SJCRH30 (cell line): Measurements from ENCODE around the gene PPP1R26. TPM values are rescaled to one million over a fixed set of nuclear protein-coding genes. Genes with fewer than 3 reads are reported as not detected.

Experiments used
- DNase-seq, 2 experiments: peaks; one replicate each; pipeline ENCODE4 v3.0.0-alpha.2; 2015 to 2020
- H3K27ac ChIP-seq: fragments of 250-450 bp; sonication (Bioruptor Pico); 2 replicates; pipeline ENCODE4 v1.5.1; 2020; ENCODE audit warnings: mild to moderate bottlenecking, moderate library complexity
- H3K27me3 ChIP-seq: fragments of 250-450 bp; sonication (Bioruptor Pico); 2 replicates; pipeline ENCODE4 v1.5.1; 2020; ENCODE audit warnings: mild to moderate bottlenecking, moderate library complexity
- H3K36me3 ChIP-seq: fragments of 250-450 bp; sonication (Bioruptor Pico); 2 replicates; pipeline ENCODE4 v1.5.1; 2020; ENCODE audit warnings: mild to moderate bottlenecking, moderate library complexity
- H3K4me1 ChIP-seq: fragments of 250-450 bp; sonication (Bioruptor Pico); 2 replicates; pipeline ENCODE4 v1.5.1; 2020; ENCODE audit warnings: mild to moderate bottlenecking, moderate library complexity
- H3K4me3 ChIP-seq: fragments of 250-450 bp; sonication (Bioruptor Pico); 2 replicates; pipeline ENCODE4 v1.5.1; 2020; ENCODE audit warnings: mild to moderate bottlenecking, moderate library complexity
- H3K9me3 ChIP-seq: fragments of 250-450 bp; sonication (Bioruptor Pico); replicated peaks from 2 replicates; pipeline ENCODE4 v1.5.1; 2020; ENCODE audit warnings: mild to moderate bottlenecking, moderate library complexity
- total RNA-seq: library from RNA; depleted of rRNA; stranded (reverse); fragments of >200 nt; shearing (Covaris generic); gene quantifications from 2 replicates; pipeline ENCODE4 v1.2.3, GENCODE V29; 2014

PPP1R26 gene
- total RNA-seq, 1 experiment from 2014 or later, result 7.6 TPM

DNA sequence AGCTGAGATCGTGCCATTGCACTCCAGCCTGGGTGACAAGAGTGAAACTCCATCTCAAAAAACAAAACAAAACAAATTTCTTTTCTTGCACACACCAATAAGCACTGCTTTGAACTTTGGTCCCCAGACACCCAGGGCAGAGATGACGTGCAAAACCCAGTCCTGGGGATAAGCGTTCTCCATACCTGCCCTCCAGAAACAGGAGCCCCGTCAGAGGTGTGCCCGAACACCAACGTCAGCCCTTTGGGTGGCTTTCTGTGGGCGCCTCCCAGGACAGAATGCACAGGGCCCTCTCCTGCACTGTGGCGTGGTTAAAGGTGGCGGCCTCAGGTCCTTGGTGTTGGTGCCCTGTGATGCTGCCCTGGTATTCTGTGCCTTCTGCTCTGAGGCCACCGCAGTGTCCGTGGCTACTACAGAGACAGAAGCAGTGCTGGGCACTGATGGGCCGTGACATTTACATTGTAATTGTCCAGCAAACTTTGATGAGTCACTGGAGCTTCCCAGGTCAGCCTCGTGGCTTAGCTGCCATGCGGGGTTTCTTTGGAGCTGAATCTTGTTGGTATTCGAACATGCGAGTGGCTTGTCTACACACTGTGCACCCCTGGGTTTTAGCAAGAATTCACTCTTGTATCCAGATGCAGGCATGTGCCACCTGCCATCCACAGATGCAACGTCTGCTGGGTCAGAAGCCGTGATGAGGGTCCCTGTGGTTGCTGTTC, 9.8 kb downstream of the PPP1R26 start:
- Histone ChIP-seq H3K27me3 (peaks cover 14% of the 10 kb centered on the region), H3K4me1 (peaks cover 3% of the 10 kb centered on the region; the same call in 1 of the 2 replicates), H3K4me3 (no peak overlapping the region), H3K27ac (no peak overlapping the region), H3K9me3 (no peaks in the 10 kb centered on the region), H3K36me3 (no peaks in the 10 kb centered on the region)
- no peak for DNase-seq

DNA sequence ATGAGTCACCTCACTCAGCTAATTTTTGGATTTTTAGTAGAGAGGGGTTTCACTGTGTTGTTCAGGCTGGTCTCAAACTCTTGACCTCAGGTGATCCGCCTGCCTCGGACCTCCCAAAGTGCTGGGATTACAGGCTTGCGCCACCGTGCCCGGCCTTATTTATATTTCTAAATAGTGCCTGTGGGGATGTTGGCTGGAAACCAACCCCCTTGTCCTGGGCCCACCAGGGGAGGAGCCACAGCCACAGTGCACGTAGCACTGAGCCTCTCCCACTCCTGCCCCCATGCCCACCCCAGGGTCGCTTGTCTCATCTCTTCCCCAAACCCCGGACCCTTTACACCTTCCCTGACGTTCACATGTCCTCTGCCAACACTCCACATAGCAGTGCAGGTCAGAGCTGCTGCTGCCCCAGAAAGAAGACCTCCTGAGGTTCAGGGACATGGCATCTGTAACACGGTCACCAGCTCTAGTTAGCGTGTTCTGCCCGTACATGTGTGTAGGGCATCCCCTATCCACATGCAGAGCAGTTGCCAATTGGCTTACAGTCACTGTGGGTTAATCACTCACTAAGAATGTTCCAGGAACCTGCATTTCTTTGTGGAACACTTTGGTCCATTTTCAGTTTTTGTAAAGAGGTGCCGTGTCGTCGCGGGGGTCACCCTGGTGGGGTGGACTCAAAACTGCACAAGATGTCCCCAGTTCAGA, 10.7 kb downstream of the PPP1R26 start:
- no peak overlapping the region for H3K4me3 ChIP-seq
- H3K27me3 ChIP-seq, result peaks cover 19% of the 10 kb centered on the region
- DNase-seq, result no peak
- no peaks in the 10 kb centered on the region for H3K36me3 ChIP-seq
- peaks cover 3% of the 10 kb centered on the region; the same call in 1 of the 2 replicates for H3K4me1 ChIP-seq
- H3K27ac ChIP-seq, result no peak overlapping the region
- H3K9me3 ChIP-seq, result no peaks in the 10 kb centered on the region

DNA sequence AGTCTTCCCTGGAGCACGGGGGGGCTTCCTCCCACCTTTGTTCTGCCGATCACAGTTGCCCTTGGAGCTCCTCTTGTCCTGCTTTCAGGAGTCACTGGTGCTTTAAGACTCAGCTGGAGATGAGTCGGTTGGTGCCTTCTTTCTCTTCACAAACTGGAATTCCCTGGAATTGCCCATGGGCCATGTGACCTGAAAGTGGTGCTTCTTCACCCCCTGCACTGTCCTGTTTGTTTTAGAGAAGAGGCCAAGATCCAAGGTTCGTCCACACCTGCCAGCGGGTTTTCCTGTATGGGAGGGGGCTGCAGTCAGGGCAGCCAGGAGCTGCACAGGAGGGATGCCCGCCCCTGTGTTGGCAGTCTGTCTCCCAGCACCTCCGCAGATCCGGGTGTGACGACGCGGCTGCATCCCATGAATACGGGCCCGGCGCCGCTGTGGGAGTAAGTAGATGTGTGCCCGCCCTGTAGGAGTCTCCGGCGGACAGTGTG, 11.4 kb downstream of the PPP1R26 start:
- Histone ChIP-seq H3K4me1 (peaks cover 3% of the 10 kb centered on the region; the same call in 1 of the 2 replicates), H3K9me3 (no peaks in the 10 kb centered on the region), H3K27ac (no peak overlapping the region), H3K27me3 (peaks cover 19% of the 10 kb centered on the region), H3K36me3 (no peaks in the 10 kb centered on the region), H3K4me3 (no peak overlapping the region)
- no peak for DNase-seq

DNA sequence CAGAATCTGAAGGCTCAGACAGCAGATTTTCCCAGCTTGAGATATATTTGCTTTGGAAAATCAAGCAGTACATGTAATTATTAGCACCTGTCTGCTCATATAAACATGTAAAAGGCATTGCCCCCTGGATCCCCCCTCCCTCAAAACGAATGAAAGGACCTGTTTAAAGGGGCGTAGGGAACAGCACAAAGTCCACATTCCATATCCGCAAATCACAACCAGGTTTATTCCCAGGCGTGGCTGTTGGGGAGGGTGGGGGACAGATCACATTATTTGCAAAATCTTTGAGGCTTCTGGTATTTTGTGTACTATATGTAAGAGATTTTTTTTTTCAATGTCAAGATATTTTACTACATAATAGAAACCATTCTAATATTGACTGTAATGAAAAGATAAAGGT, 12.2 kb downstream of the PPP1R26 start:
- no peak overlapping the region for H3K4me3 ChIP-seq
- no peaks in the 10 kb centered on the region for H3K36me3 ChIP-seq
- no peak for DNase-seq
- no peak overlapping the region for H3K27ac ChIP-seq
- no peaks in the 10 kb centered on the region for H3K9me3 ChIP-seq
- H3K27me3 ChIP-seq, result peaks cover 19% of the 10 kb centered on the region
- peaks cover 3% of the 10 kb centered on the region; the same call in 1 of the 2 replicates for H3K4me1 ChIP-seq

DNA sequence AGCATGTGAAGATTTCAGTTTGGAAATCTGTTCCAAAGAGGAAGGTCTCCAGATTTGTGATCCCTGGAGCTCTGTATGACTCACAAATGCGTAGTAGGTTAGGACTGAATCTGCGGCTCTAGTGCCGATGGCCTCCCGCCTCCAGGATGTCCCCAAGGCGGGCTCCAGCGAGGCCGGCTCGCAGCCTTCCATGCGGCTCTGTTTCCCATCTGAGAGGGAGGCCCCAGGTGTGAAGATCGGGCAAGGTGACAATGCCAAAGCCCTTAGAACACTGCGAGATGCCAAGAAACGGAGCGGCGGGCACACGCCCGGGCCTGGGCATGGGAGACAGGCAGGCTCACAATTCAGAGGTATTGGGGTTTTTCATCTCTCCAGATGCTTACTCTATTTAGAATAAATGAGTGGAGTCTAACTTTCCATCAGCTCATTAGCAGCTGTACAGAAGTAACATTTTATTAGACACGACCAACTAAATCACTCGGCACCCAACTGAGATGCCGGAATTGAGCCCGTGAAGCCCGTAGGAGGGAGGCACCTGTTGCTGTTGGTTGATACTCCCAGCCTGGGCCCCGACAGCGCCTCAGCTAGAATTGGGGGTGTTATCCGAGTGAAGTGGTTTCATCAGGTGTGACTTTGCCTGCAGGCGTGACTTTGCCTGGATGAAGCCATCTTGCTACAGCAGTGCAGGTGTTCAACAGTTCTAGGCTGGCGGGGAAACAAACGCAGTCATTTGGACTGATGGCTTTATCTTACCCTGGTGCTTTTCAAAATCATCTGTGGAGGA, 13.5 kb downstream of the PPP1R26 start:
- Histone ChIP-seq H3K27ac (no peak overlapping the region), H3K27me3 (peaks cover 21% of the 10 kb centered on the region)

DNA sequence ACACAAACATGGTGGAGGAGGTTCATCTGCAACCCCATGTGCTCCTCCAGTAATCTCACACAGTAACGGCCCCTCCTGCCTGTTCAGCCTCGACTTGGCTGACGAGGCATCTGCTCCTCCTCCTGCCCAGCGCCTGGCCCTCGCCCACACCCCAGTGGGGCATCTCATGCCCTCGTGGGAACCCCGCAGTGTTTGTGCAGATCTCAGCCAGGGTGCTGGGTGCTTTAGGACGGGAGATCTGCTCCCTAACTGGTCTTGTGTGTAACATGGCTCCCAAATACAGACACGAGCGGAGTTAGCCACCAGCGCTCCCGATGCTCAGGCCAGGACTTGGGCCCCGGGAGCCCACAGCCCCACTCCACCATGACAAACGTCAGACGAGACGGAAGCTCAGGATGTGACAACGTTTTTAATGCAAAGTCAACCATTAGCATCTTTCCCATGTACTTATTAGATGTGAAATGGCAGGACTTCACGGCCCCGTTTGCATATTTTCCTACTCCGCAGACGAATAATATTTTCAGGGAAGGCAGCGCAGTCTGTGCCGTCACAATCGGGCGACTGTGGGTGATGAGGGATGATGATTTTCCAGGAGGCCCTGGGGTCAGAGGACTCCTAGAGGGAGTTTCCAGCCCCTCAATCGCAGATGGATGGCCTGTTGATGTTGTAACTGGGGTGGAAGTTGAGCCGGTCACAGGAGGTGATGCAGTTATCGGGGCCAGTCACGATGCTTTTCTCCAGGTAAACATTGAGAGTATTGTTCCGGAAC, 15.4 kb downstream of the PPP1R26 start:
- Histone ChIP-seq H3K27me3 (peaks cover 30% of the 10 kb centered on the region), H3K9me3 (no peaks in the 10 kb centered on the region), H3K4me1 (peaks cover 7% of the 10 kb centered on the region; the same call in 1 of the 2 replicates), H3K4me3 (no peak overlapping the region), H3K27ac (no peak overlapping the region), H3K36me3 (no peaks in the 10 kb centered on the region)
- no peak for DNase-seq

More for the DNA sequence above, 13.5 kb downstream of the PPP1R26 start:
- no peak overlapping the region for H3K4me3 ChIP-seq
- peaks cover 3% of the 10 kb centered on the region; the same call in 1 of the 2 replicates for H3K4me1 ChIP-seq
- no peaks in the 10 kb centered on the region for H3K9me3 ChIP-seq
- no peak for DNase-seq
- no peaks in the 10 kb centered on the region for H3K36me3 ChIP-seq

DNA sequence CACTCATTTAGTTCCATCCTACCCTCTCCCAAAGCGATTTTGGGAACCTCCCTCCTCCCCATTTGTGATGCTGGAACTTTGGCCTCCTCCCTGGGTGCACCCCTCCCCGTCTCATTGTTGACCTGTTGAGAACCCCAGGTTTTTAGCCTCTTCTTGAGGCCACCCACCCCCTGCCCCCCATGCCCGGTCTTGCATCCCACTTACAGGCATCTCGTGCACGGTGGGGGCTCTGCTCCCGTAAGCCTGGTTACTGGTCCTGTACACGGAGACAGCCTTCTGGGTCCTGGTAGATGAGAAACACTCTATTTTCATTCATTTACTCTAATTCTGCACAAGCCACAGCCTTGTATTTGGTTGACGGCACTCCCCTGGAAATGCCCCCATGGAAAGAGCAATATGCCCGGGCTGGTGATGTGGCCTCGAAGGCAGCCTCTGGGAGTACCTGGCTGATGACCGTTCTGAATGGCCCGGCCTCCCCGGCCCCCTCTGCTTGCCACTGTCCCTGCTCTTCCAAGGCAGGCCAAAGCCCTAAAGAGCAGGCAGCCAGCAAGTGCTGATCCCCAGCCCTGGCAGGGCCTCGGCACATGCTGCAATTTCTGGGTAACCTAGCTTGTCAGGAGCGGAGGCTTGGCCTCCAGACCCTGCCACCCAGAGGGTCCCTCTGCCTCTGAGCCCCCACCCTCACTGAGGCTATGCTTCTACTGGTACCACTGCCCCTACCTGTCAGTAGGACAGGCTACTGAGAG, 19.0 kb downstream of the PPP1R26 start:
- H3K4me1 ChIP-seq, result peaks cover 10% of the 10 kb centered on the region; the same call in 1 of the 2 replicates
- DNase-seq, result no peak
- no peak overlapping the region for H3K4me3 ChIP-seq
- H3K36me3 ChIP-seq, result peaks cover 16% of the 10 kb centered on the region
- no peak overlapping the region for H3K27ac ChIP-seq
- H3K27me3 ChIP-seq, result peaks cover 16% of the 10 kb centered on the region
- no peaks in the 10 kb centered on the region for H3K9me3 ChIP-seq

DNA sequence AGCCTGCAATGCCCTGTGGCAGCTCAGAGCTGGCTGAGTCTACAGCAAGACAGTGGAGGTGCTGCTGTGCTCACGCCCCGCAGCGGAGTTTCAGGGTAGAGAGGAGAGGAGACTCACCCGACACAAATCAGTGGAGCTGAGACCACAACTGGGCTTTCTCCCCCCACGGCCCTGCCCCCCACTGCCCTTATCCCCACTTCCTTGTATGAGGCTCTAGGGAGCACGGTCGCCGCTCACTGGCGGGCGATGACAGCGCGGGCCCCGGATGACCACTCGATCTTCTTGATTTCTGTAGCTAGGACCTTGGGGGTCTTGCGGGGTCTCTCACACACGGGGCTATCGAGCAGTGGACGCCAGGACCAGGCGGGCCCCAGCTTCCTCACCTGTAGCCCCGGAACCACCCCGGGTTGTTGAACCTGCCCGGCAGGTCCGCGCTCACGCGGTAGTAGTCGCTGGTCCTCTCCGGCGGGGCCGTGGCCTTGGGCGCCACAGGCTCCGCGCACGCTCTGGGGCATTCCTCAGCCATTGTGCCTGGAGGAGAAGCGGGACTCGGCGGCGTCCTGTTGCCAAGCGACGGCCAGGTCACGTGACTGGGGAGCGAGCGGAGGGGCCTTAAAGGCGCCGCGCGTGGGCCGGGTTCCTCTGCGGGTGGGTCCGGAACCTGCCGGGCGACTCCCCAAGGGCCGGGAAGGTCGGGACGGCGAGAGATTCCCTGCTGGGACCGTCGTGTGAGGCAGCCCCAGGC, 19.9 kb downstream of the PPP1R26 start:
- Histone ChIP-seq H3K4me1 (peaks cover 10% of the 10 kb centered on the region; the same call in 1 of the 2 replicates), H3K4me3 (peak overlapping the region; percentile 94), H3K9me3 (no peaks in the 10 kb centered on the region), H3K27me3 (peaks cover 16% of the 10 kb centered on the region), H3K36me3 (peaks cover 25% of the 10 kb centered on the region), H3K27ac (no peak overlapping the region)
- peak; percentile 93 for DNase-seq

DNA sequence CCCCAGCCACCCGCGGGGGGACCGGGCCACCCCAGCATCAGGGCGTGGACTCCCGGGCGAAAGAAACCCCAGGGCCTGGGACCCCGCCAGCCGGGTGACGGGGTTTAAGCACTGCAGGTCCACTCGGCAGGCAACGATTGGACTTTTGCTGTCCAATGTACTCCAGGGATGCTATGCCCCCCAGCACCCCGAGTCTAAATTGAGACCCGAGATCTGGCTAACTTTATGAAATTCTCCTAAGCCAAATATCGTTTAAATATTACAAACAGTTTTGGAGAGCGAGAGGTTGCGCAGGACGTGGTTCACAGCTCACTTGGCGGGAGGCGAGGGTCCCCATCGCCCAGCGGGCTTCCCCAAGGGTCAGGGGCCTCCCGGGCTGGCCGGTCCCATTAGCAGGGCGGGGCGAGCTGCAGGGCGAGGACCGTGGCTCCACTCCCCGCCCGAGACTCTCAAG, 20.5 kb downstream of the PPP1R26 start:
- Histone ChIP-seq H3K27ac (no peak overlapping the region; the same call in 1 of the 2 replicates), H3K4me3 (peak overlapping the region; percentile 94), H3K27me3 (peaks cover 11% of the 10 kb centered on the region), H3K9me3 (no peaks in the 10 kb centered on the region), H3K36me3 (peaks cover 28% of the 10 kb centered on the region), H3K4me1 (peaks cover 10% of the 10 kb centered on the region; the same call in 1 of the 2 replicates)
- no peak for DNase-seq

DNA sequence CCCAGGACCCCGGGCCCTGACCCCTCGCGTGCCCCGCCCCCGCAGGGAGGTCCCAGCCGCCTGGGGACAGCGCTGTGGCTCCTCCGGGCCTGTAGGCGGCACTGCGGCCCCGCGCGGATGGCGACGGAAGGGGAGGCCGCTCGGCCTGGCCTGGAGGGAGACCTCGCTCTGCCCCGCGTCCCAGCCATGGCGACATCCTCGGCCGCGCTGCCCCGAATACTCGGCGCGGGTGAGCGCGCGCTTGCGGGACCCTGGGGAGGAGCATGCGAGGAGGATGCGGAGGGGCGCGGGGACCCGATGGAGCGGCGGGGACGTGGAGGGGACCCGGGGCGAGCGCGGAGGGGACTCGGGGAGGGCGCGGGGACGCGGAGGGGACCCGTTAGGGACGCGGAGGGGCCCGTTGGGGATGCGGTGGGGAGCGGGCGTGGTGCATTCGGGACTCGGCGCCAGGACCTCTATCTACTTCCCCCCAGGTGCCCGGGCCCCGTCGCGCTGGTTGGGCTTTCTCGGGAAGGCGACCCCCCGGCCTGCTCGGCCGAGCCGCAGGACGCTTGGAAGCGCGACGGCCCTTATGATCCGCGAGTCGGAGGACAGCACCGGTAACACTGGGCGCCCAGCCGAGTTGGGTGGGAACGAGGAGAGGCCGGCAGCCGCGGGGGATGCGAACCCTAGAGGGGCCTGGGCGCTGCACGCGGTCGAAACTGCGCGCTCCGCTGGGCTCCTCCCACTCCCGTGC, 21.1 kb downstream of the PPP1R26 start, which contains the start of gene MRPS2:
TSS of gene MRPS2 (plus strand) at position 158 of the 736 bp plus-strand sequence. CDS start at position 187, 29 bp downstream.
- Histone ChIP-seq H3K27ac (peak within 1 kb of the TSS; percentile 80), H3K4me1 (peaks cover 10% of the 10 kb centered on the region; the same call in 1 of the 2 replicates)

DNA sequence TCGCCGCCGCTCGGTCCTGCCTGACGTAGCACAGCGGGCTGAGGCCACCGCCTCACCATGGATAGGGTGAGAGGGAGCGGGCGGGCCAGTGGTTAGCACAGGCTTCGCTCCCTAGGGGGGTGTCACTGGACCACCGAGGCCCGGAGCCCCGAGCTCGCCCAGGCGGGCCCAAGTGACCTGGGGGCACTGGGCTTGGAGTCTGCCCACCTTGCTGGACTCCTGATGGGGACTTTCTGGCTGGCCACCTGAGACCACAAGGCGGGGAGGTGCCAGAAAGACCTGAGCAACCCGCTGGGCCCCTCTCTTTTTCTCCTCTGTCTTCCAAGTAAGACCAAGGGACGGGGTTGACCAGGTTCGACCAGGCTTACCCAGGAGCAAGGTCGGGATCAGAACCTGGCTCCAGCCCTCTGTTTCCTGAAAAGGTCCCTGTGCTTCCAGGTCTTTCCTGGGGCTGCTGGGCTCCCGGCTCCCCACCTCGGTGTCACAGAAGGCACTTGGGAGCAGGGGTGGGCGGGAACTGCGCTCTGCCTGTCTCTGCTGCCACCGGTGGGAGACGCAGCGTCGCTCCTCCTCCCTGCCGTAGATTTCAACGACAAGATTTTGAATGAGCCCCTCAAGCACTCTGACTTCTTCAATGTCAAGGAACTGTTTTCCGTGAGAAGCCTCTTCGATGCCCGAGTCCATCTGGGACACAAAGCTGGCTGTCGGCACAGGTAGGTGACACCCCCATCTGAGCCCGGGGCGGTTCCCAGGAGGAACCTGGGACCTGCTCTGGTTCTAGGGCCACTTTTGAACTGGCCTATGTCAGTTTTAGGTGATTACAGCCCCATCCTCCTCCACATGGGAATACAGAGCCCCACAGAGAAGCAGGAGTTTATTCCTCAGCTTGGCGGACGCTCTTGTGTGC, 21.9 kb downstream of the PPP1R26 start:
- Histone ChIP-seq H3K36me3 (peaks cover 29% of the 10 kb centered on the region), H3K9me3 (no peaks in the 10 kb centered on the region), H3K27ac (peak overlapping the region; percentile 80), H3K4me3 (peak overlapping the region; percentile 94), H3K27me3 (peaks cover 11% of the 10 kb centered on the region), H3K4me1 (peaks cover 10% of the 10 kb centered on the region; the same call in 1 of the 2 replicates)
- no peak for DNase-seq

More for the DNA sequence above, 21.1 kb downstream of the PPP1R26 start, which contains the start of gene MRPS2:
- Histone ChIP-seq H3K27me3 (peaks cover 11% of the 10 kb centered on the region), H3K4me3 (peak within 1 kb of the TSS; percentile 94), H3K36me3 (peaks cover 29% of the 10 kb centered on the region), H3K9me3 (no peaks in the 10 kb centered on the region)
- DNase-seq, result peak; percentile 91 to 92
